ENCODE measurements around the gene ITIH5.

DNA sequence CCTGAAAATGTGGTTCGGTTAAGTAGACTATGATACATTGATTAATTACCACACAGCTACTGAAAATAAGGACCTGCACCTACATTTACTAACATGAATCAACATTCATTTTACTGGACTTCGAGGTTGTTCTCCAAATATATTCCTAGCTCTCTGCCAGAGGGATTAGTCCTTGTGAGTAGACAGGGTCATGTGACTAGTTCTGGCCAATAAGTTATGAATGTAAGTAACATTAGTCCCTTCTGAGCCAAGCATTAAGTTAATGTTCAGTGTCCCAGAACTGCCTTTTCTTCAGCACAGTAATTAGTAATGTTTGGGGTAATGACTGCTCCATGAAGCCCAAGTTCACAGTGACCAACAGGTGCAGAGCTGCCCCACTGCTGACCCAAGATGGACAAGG, 9.2 kb downstream of the ITIH5 start:
- TF ChIP-seq, protein P1, sequence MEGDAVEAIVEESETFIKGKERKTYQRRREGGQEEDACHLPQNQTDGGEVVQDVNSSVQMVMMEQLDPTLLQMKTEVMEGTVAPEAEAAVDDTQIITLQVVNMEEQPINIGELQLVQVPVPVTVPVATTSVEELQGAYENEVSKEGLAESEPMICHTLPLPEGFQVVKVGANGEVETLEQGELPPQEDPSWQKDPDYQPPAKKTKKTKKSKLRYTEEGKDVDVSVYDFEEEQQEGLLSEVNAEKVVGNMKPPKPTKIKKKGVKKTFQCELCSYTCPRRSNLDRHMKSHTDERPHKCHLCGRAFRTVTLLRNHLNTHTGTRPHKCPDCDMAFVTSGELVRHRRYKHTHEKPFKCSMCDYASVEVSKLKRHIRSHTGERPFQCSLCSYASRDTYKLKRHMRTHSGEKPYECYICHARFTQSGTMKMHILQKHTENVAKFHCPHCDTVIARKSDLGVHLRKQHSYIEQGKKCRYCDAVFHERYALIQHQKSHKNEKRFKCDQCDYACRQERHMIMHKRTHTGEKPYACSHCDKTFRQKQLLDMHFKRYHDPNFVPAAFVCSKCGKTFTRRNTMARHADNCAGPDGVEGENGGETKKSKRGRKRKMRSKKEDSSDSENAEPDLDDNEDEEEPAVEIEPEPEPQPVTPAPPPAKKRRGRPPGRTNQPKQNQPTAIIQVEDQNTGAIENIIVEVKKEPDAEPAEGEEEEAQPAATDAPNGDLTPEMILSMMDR (IDR thresholded peaks at IDR 0.05): no peak
- no peak for TF ChIP-seq POLR2A (IDR thresholded peaks at IDR 0.05)
